ENCODE results near the gene SNRPA. TPM values are rescaled to one million over a fixed set of nuclear protein-coding genes. Genes with fewer than 3 reads are reported as not detected.

Gene SNRPA
- total and polyA plus RNA-seq, 2 of the 13 experiments (the other 11 are each of a cell fraction or from before 2014, with no cell fraction given), result 59.6 to 162 TPM

- TF ChIP-seq ZNF274 (CRISPR knock-in tag; IDR thresholded peaks at IDR 0.05) (no peak), MAFG (CRISPR knock-in tag; IDR thresholded peaks at IDR 0.05) (no peak), KMT2A (CRISPR knock-in tag; IDR thresholded peaks at IDR 0.05) (peak; percentile 24; the same call in 1 of the 2 replicates), ZNF766 (CRISPR knock-in tag; IDR thresholded peaks at IDR 0.05; ENCODE audit: borderline replicate concordance) (0 out of 2 replicates have a peak, but pooled peaks have one; percentile 36), ZNF563 (CRISPR knock-in tag; IDR thresholded peaks at IDR 0.05) (peak; percentile 45; the same call in 1 of the 2 replicates), SRSF9 (IDR thresholded peaks at IDR 0.05; ENCODE audit: borderline replicate concordance, insufficient read depth, low read depth, low read length, poor library complexity, severe bottlenecking) (no peak), ZNF160 (CRISPR knock-in tag; IDR thresholded peaks at IDR 0.05) (peak; percentile 73; the same call in 1 of the 2 replicates), ADNP (CRISPR knock-in tag; IDR thresholded peaks at IDR 0.05) (no peak), ZNF780A (CRISPR knock-in tag; IDR thresholded peaks at IDR 0.05) (no peak), ZNF260 (CRISPR knock-in tag; IDR thresholded peaks at IDR 0.05; ENCODE audit: borderline replicate concordance, low read depth) (no peak), PRMT3 (CRISPR knock-in tag; IDR thresholded peaks at IDR 0.05; ENCODE audit: borderline replicate concordance, low read depth) (no peak), ZNF670 (CRISPR knock-in tag; IDR thresholded peaks at IDR 0.05; ENCODE audit: borderline replicate concordance) (no peak), ZFP36L1 (CRISPR knock-in tag; IDR thresholded peaks at IDR 0.05) (no peak), MXD4 (CRISPR knock-in tag; IDR thresholded peaks at IDR 0.05) (peak; percentile 85), GPN1 (CRISPR knock-in tag; IDR thresholded peaks at IDR 0.05; ENCODE audit: borderline replicate concordance) (no peak), KDM5B (CRISPR knock-in tag; IDR thresholded peaks at IDR 0.05; ENCODE audit: borderline replicate concordance) (peak; percentile 46; the same call in 1 of the 2 replicates), NR2F1 (CRISPR knock-in tag; IDR thresholded peaks at IDR 0.05) (no peak), GTF2F1 (IDR thresholded peaks at IDR 0.05; ENCODE audit: low read length) (peak; percentile 16; the same call in 1 of the 2 replicates), TCF7L2 (IDR thresholded peaks at IDR 0.05; ENCODE audit: low read depth, low read length) (no peak), TRIM24 (CRISPR knock-in tag; IDR thresholded peaks at IDR 0.05) (no peak), ZNF232 (CRISPR knock-in tag; IDR thresholded peaks at IDR 0.05; ENCODE audit: borderline replicate concordance) (0 out of 2 replicates have a peak, but pooled peaks have one; percentile 32), ZNF205 (CRISPR knock-in tag; IDR thresholded peaks at IDR 0.05) (no peak)
- TF ChIP-seq, protein P1, sequence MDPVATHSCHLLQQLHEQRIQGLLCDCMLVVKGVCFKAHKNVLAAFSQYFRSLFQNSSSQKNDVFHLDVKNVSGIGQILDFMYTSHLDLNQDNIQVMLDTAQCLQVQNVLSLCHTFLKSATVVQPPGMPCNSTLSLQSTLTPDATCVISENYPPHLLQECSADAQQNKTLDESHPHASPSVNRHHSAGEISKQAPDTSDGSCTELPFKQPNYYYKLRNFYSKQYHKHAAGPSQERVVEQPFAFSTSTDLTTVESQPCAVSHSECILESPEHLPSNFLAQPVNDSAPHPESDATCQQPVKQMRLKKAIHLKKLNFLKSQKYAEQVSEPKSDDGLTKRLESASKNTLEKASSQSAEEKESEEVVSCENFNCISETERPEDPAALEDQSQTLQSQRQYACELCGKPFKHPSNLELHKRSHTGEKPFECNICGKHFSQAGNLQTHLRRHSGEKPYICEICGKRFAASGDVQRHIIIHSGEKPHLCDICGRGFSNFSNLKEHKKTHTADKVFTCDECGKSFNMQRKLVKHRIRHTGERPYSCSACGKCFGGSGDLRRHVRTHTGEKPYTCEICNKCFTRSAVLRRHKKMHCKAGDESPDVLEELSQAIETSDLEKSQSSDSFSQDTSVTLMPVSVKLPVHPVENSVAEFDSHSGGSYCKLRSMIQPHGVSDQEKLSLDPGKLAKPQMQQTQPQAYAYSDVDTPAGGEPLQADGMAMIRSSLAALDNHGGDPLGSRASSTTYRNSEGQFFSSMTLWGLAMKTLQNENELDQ (CRISPR knock-in tag; IDR thresholded peaks at IDR 0.05; ENCODE audit: borderline replicate concordance), result no peak
- TF ChIP-seq, protein P2, sequence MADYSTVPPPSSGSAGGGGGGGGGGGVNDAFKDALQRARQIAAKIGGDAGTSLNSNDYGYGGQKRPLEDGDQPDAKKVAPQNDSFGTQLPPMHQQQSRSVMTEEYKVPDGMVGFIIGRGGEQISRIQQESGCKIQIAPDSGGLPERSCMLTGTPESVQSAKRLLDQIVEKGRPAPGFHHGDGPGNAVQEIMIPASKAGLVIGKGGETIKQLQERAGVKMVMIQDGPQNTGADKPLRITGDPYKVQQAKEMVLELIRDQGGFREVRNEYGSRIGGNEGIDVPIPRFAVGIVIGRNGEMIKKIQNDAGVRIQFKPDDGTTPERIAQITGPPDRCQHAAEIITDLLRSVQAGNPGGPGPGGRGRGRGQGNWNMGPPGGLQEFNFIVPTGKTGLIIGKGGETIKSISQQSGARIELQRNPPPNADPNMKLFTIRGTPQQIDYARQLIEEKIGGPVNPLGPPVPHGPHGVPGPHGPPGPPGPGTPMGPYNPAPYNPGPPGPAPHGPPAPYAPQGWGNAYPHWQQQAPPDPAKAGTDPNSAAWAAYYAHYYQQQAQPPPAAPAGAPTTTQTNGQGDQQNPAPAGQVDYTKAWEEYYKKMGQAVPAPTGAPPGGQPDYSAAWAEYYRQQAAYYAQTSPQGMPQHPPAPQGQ (CRISPR knock-in tag; IDR thresholded peaks at IDR 0.05; ENCODE audit: borderline replicate concordance), result no peak
Observed at GRCh38 chr19:40718774-40719391, 32.1 kb upstream of the SNRPA start (continued).

Measured in HepG2 (cell line).